ENCODE measurements around the gene RHOB.
"Not testable (repeated sequence)": the region's sequence is repeated elsewhere in the genome, so short reads cannot be mapped to it uniquely, and the experiment has no call there.

RHOB gene

GRCh38 chr2:20487030-20487391 lies 40.1 kb downstream of the RHOB start:
- DNase-seq (ENCODE audit: extremely low read depth, low read depth), result no peak
- H3K4me3 ChIP-seq (replicated peaks; ENCODE audit: low read depth, low read length), result no peak overlapping the region
- TF ChIP-seq, protein P1, sequence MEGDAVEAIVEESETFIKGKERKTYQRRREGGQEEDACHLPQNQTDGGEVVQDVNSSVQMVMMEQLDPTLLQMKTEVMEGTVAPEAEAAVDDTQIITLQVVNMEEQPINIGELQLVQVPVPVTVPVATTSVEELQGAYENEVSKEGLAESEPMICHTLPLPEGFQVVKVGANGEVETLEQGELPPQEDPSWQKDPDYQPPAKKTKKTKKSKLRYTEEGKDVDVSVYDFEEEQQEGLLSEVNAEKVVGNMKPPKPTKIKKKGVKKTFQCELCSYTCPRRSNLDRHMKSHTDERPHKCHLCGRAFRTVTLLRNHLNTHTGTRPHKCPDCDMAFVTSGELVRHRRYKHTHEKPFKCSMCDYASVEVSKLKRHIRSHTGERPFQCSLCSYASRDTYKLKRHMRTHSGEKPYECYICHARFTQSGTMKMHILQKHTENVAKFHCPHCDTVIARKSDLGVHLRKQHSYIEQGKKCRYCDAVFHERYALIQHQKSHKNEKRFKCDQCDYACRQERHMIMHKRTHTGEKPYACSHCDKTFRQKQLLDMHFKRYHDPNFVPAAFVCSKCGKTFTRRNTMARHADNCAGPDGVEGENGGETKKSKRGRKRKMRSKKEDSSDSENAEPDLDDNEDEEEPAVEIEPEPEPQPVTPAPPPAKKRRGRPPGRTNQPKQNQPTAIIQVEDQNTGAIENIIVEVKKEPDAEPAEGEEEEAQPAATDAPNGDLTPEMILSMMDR (IDR thresholded peaks at IDR 0.05; ENCODE audit: low read depth, low read length, missing control alignments), result no peak

GRCh38 chr2:20487392-20488174 lies 40.7 kb downstream of the RHOB start:
- no peak overlapping the region for H3K4me3 ChIP-seq (replicated peaks; ENCODE audit: low read depth, low read length)
- TF ChIP-seq, protein P1 (IDR thresholded peaks at IDR 0.05; ENCODE audit: low read depth, low read length, missing control alignments), result no peak
- DNase-seq (ENCODE audit: extremely low read depth, low read depth), result no peak

DNA sequence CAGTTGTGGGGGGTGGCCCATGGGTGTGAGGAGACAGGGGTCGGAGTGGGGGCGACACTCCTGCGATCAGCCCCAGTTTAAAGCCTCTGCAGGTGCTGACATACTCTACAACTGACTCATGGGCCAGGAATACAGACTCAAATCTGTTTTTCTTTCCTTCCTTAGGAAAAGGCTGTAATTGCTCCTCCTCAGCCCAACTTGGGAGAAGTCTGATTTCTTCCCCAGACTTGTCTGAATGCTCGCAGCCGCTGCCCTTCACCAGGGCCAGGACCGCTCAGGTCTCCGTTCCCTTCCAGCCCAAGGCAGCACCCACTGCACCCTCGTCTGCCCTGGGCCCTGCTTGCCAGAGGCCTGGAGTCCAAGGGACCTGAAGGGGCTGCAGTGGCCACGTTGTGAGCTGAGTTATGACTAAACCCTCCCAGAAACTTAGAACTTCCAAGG lies 41.3 kb downstream of the RHOB start:
- H3K4me3 ChIP-seq (replicated peaks; ENCODE audit: low read depth, low read length), result no peak overlapping the region
- TF ChIP-seq, protein P1 (IDR thresholded peaks at IDR 0.05; ENCODE audit: low read depth, low read length, missing control alignments), result no peak
- no peak for DNase-seq (ENCODE audit: extremely low read depth, low read depth)

DNA sequence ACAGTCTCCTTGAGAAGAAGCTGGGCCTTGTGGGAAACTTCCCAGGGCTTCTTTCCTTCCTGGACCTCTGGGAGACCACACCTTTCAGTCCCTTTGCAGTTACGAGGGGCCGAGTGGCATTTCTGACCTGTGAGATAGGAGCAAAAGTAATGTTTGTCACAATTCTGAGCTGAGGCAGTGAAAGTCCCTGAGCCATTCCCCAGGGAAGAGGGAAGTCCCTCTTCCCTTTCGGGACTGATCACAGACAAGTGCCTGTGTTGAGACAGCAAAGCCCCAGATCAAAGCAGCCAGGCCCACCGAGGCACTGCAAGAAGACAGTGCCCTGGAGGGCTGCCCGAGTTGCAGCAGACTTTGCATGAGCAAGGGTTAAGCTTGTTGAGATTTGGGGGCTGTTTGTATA lies 41.9 kb downstream of the RHOB start:
- H3K4me3 ChIP-seq (replicated peaks; ENCODE audit: low read depth, low read length), result no peak overlapping the region
- TF ChIP-seq, protein P1 (IDR thresholded peaks at IDR 0.05; ENCODE audit: low read depth, low read length, missing control alignments), result no peak
- DNase-seq (ENCODE audit: extremely low read depth, low read depth), result no peak

DNA sequence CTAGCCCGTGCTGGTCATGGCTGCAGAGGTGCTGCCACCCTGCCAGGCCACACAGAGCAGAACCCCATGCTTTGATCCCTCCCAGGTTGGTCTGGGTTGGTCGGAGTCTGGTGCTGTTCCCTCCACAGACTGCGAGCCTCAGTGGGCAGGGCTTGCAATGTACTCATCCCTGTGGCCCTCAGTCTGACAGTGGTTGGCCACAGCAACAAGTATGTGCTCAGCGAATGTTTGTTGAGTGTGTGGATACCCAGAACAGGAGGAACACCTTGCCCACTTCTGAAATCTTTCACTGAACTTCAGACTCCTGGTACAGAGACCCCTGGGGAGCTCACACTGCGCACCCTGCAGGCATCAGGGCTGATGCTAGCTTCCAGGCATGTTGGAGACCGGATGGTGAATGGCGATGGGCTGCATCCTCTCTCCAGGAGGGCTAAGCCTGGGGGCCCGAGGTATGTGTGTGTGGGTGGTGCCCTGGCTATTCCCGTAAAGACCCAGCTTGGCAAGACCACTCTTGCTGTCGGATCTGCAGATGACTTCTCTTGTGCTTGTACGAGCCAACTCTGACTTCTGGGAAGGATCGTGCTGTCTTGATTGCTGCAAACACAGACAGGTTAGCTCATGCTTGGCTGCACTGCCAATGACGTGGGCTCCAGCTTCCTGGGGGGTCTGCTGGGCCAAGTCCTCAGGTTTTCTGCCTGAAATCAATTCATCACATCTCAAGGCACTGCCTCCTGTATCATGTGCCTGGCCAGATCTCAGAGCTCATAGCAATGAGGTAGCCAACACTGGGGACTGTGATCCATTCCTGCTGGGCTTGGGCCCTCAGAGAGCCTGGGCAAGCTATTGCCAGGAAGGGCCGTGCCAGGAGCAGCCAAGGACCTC lies 43.7 kb downstream of the RHOB start:
- TF ChIP-seq, protein P1 (IDR thresholded peaks at IDR 0.05; ENCODE audit: low read depth, low read length, missing control alignments), result no peak
- H3K4me3 ChIP-seq (replicated peaks; ENCODE audit: low read depth, low read length), result no peak overlapping the region
- no peak for DNase-seq (ENCODE audit: extremely low read depth, low read depth)

DNA sequence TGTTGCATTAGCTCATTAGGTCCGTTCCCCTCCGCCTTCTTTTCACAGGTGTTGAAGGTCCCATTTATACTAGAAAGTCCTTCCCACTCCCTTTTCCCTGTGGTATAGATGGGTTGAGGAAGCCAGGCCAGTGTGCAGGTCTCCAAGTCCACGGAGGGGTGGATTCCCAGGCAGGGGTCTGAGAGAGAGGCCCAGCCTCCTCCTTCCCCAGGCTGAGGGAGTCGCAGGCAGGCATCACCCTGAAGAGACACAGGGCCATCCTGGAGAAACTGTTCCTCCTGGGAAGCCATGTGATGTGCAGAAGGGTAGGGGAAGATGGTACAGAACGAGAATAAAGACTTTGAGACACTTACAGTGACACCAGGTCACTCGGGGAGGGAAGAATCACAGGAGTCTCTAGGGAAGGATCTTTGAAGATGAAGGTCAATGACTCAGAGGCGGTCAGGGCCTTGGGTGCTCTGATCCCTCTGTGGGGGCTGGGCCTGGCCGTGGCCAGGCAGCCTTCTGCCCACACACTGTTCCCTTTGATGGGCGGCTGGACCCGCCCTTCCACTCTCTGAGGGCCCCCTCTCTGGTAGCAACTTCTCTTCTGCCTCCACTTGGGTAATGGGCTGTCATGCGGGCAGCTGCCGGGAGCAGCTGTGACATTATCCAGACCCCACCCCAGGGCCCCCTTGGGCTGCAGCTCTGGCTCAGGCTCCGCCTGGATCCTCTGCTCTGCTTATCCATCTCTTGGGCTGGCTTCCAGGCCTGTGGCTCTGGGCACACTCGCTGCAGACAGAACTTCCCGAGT lies 45.1 kb downstream of the RHOB start:
- TF ChIP-seq, protein P1 (IDR thresholded peaks at IDR 0.05; ENCODE audit: low read depth, low read length, missing control alignments), result no peak
- H3K4me3 ChIP-seq (replicated peaks; ENCODE audit: low read depth, low read length), result no peak overlapping the region
- DNase-seq (ENCODE audit: extremely low read depth, low read depth), result no peak

DNA sequence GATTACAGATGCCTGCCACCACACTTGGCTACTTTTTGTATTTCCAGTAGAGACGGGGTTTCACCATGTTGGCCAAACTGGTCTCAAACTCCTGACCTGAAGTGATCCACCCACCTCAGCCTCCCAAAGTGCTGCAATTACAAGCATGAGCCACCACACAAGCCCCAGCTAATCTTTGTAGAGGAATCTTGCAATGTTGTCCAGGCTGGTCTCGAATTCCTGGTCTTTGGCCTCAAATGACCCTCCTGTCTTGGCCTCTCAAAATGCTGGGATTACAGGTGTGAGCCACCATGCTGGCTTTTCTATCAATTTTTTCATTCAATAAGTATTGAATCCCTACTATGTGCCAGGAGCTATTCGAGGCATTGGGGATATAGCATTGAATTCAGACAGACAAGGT lies 46.2 kb downstream of the RHOB start:
- not testable (repeated sequence) for DNase-seq (ENCODE audit: extremely low read depth, low read depth); H3K4me3 ChIP-seq (replicated peaks; ENCODE audit: low read depth, low read length)
